H1 (cell line): ENCODE results near the gene VPS13A. TPM values are rescaled to one million over a fixed set of nuclear protein-coding genes. Genes with fewer than 3 reads are reported as not detected.

ENCODE experiments used
- CTCF ChIA-PET: fragments of 300-600 bp; sonication (Branson Sonifier 250); formaldehyde crosslinking; loops from one replicate; lab custom pipeline; 2021; ENCODE audit not compliant: partially characterized antibody; lab: Charles Lee
- POLR2A ChIA-PET: fragments of 300-600 bp; sonication (Branson Sonifier 250); formaldehyde crosslinking; loops from one replicate; lab custom pipeline; 2021; ENCODE audit warnings: inconsistent platforms; ENCODE audit not compliant: partially characterized antibody; lab: Charles Lee
- DNase-seq, 2 experiments: peaks; one replicate each; pipeline versions ENCODE4 v3.0.0 to v3.0.0-alpha.2; 2010 to 2022; ENCODE audit warnings: low spot score in 2 of 2, low read depth in 1 of 2, mixed read lengths in 1 of 2
- FAIRE-seq: peaks from 2 replicates; lab custom pipeline; 2011; peaks lifted over from hg19 to GRCh38; lab: Jason Lieb, UNC
- H2AFZ ChIP-seq: 2 replicates; pipeline ENCODE4 v1.8.1; 2012; ENCODE audit warnings: low read length, inconsistent platforms
- H2AK5ac ChIP-seq: 2 replicates; pipeline ENCODE4 v1.6.1; 2013; ENCODE audit warnings: low read depth, low read length
- H2BK120ac ChIP-seq: replicated peaks from 2 replicates; pipeline ENCODE3; 2013; ENCODE audit warnings: low read depth, low read length, inconsistent platforms
- H2BK12ac ChIP-seq: 2 replicates; pipeline ENCODE4 v1.6.1; 2013; ENCODE audit warnings: low read depth, low read length
- H2BK15ac ChIP-seq: 2 replicates; pipeline ENCODE4 v1.6.1; 2013; ENCODE audit warnings: low read length
- H2BK20ac ChIP-seq: 2 replicates; pipeline ENCODE4 v1.6.1; 2013; ENCODE audit warnings: low read length
- H2BK5ac ChIP-seq: 2 replicates; pipeline ENCODE4 v1.6.1; 2013; ENCODE audit warnings: low read depth, low read length
- H3K14ac ChIP-seq: 2 replicates; pipeline ENCODE4 v1.6.1; 2013; ENCODE audit warnings: inconsistent platforms; ENCODE audit not compliant: insufficient read length
- H3K18ac ChIP-seq: 2 replicates; pipeline ENCODE4 v1.6.1; 2013; ENCODE audit warnings: low read length; ENCODE audit errors: extremely low read depth
- H3K23ac ChIP-seq: 2 replicates; pipeline ENCODE4 v1.6.1; 2013; ENCODE audit warnings: inconsistent platforms; ENCODE audit not compliant: insufficient read length
- H3K23me2 ChIP-seq: 2 replicates; pipeline ENCODE4 v1.6.1; 2013; ENCODE audit warnings: low read depth, low read length
- H3K27ac ChIP-seq: 2 replicates; pipeline ENCODE4 v1.6.1; 2011; ENCODE audit warnings: low read depth, low read length, inconsistent platforms
- H3K27me3 ChIP-seq, 4 experiments: replicated peaks in 1 of 4; 1 replicate in 1 of 4; 2 replicates in 3 of 4; pipeline versions ENCODE4 v1.6.1 to v1.8.1; 2011 to 2013; ENCODE audit warnings: low read length in 3 of 4, mild to moderate bottlenecking in 3 of 4, inconsistent platforms in 2 of 4, mixed read lengths in 2 of 4, moderate library complexity in 1 of 4; ENCODE audit not compliant: control insufficient read depth in 3 of 4, insufficient read depth in 3 of 4; ENCODE audit errors: extremely low read depth in 1 of 4
- H3K36me3 ChIP-seq, 4 experiments: 2 replicates each; pipeline versions ENCODE4 v1.6.1 to v1.8.1; 2011 to 2013; ENCODE audit warnings: mild to moderate bottlenecking in 4 of 4, low read length in 3 of 4, moderate library complexity in 2 of 4, control low read depth in 1 of 4, inconsistent platforms in 1 of 4; ENCODE audit not compliant: insufficient read depth in 4 of 4, control insufficient read depth in 2 of 4
- H3K4ac ChIP-seq: replicated peaks from 2 replicates; pipeline ENCODE3; 2013; ENCODE audit warnings: low read length, low read depth, mixed read lengths, inconsistent platforms; ENCODE audit not compliant: insufficient read length
- H3K4me1 ChIP-seq, 4 experiments: replicated peaks in 1 of 4; 1 replicate in 1 of 4; 2 replicates in 3 of 4; pipeline versions ENCODE4 v1.6.1 to v1.8.1; 2011 to 2013; ENCODE audit warnings: low read length in 3 of 4, inconsistent platforms in 2 of 4, mixed read lengths in 1 of 4; ENCODE audit not compliant: insufficient read depth in 4 of 4, control insufficient read depth in 3 of 4
- H3K4me2 ChIP-seq, 2 experiments: 2 replicates each; pipeline versions ENCODE4 v1.6.1 to v1.8.1; 2011 to 2013; ENCODE audit warnings: low read depth in 2 of 2, low read length in 2 of 2, control low read depth in 1 of 2, inconsistent platforms in 1 of 2, mild to moderate bottlenecking in 1 of 2; ENCODE audit not compliant: insufficient read depth in 1 of 2
- H3K4me3 ChIP-seq, 4 experiments: fragments of 200-600, 300-600 bp in 1 of 4; sonication (generic), shearing (Covaris generic), sonication (Bioruptor Twin) in 1 of 4; 2 replicates each; pipeline versions ENCODE4 v1.5.1 to v1.8.1; 2011 to 2016; ENCODE audit warnings: low read length in 4 of 4, low read depth in 3 of 4, control low read depth in 2 of 4, inconsistent platforms in 2 of 4, mild to moderate bottlenecking in 2 of 4, mixed read lengths in 1 of 4, moderate library complexity in 1 of 4; ENCODE audit not compliant: insufficient read depth in 2 of 4; ENCODE audit errors: extremely low read depth in 1 of 4
- H3K56ac ChIP-seq: replicated peaks from 2 replicates; pipeline ENCODE3; 2013; ENCODE audit warnings: low read depth, mild to moderate bottlenecking, mixed read lengths, low read length, inconsistent platforms; ENCODE audit not compliant: insufficient read length
- H3K79me1 ChIP-seq: 2 replicates; pipeline ENCODE4 v1.6.1; 2013; ENCODE audit warnings: low read depth, low read length, control low read depth
- H3K79me2 ChIP-seq, 2 experiments: 2 replicates each; pipeline versions ENCODE4 v1.6.1 to v1.8.1; 2012 to 2013; ENCODE audit warnings: low read length in 2 of 2, mild to moderate bottlenecking in 2 of 2, inconsistent platforms in 1 of 2; ENCODE audit not compliant: insufficient read depth in 2 of 2, control insufficient read depth in 1 of 2
- H3K9ac ChIP-seq, 4 experiments: replicated peaks in 1 of 4; 1 replicate in 1 of 4; 2 replicates in 3 of 4; pipeline versions ENCODE4 v1.6.1 to v1.8.1; 2011 to 2013; ENCODE audit warnings: low read depth in 3 of 4, low read length in 3 of 4, control low read depth in 2 of 4, mild to moderate bottlenecking in 2 of 4, moderate library complexity in 2 of 4, inconsistent platforms in 1 of 4; ENCODE audit errors: extremely low read depth in 1 of 4
- H3K9me3 ChIP-seq, 2 experiments: 2 replicates each; pipeline versions ENCODE4 v1.6.1 to v1.8.1; 2012 to 2013; ENCODE audit warnings: mild to moderate bottlenecking in 2 of 2, moderate library complexity in 2 of 2, control low read depth in 1 of 2, inconsistent platforms in 1 of 2, low read depth in 1 of 2, low read length in 1 of 2, mixed read lengths in 1 of 2; ENCODE audit not compliant: insufficient read depth in 2 of 2
- H4K20me1 ChIP-seq, 2 experiments: replicated peaks in 1 of 2; 2 replicates each; pipeline versions ENCODE3 to v1.8.1; 2011 to 2013; ENCODE audit warnings: inconsistent platforms in 2 of 2, low read length in 2 of 2, mild to moderate bottlenecking in 1 of 2; ENCODE audit not compliant: insufficient read depth in 2 of 2, control insufficient read depth in 1 of 2
- H4K5ac ChIP-seq: 2 replicates; pipeline ENCODE4 v1.6.1; 2013; ENCODE audit warnings: low read length, low read depth, mixed read lengths, inconsistent platforms; ENCODE audit not compliant: insufficient read length
- H4K8ac ChIP-seq: 2 replicates; pipeline ENCODE4 v1.8.0; 2013; ENCODE audit warnings: mild to moderate bottlenecking, moderate library complexity, low read length, inconsistent platforms; ENCODE audit not compliant: insufficient read depth; ENCODE audit errors: extremely low read depth
- H4K91ac ChIP-seq: replicated peaks from 2 replicates; pipeline ENCODE3; 2013; ENCODE audit warnings: low read length, mixed read lengths, inconsistent platforms; ENCODE audit not compliant: insufficient read length
- ATF3 ChIP-seq: IDR thresholded peaks from 2 replicates; pipeline ENCODE4 v1.6.1; 2011; ENCODE audit warnings: low read depth, mild to moderate bottlenecking, low read length; ENCODE audit not compliant: insufficient read depth
- CBX5 ChIP-seq: fragments of 300-800, 300-1000 bp; sonication (generic); IDR thresholded peaks from 2 replicates; pipeline ENCODE4 v1.7.1; 2016; ENCODE audit warnings: antibody characterized with exemption, low read length, low read depth
- EP300 ChIP-seq, 2 experiments: IDR thresholded peaks; 1 replicate in 1 of 2; 2 replicates in 1 of 2; pipeline ENCODE4 v1.6.1; 2011 to 2012; ENCODE audit warnings: low read depth in 2 of 2, low read length in 2 of 2, mild to moderate bottlenecking in 2 of 2, borderline replicate concordance in 1 of 2, inconsistent platforms in 1 of 2, moderate library complexity in 1 of 2
- POLR2A ChIP-seq, 2 experiments: IDR thresholded peaks; 1 replicate in 1 of 2; 2 replicates in 1 of 2; pipeline ENCODE4 v1.6.1; 2011; ENCODE audit warnings: low read depth in 2 of 2, low read length in 2 of 2, mild to moderate bottlenecking in 2 of 2; ENCODE audit errors: control extremely low read depth in 1 of 2
- RAD21 ChIP-seq, 2 experiments: IDR thresholded peaks in 1 of 2; conservative IDR thresholded peaks in 1 of 2; 2 replicates each; pipeline ENCODE4 v1.6.1; 2011; ENCODE audit warnings: low read depth in 2 of 2, low read length in 2 of 2, improper control_type of control experiment in 1 of 2, inconsistent platforms in 1 of 2, mild to moderate bottlenecking in 1 of 2, moderate library complexity in 1 of 2
- RNF2 ChIP-seq: fragments of 200-900, 300-1000 bp; sonication (generic); IDR thresholded peaks from 2 replicates; pipeline ENCODE4 v1.7.1; 2016; ENCODE audit warnings: borderline replicate concordance, low read depth, mild to moderate bottlenecking, antibody characterized with exemption, low read length; ENCODE audit not compliant: poor library complexity, severe bottlenecking; ENCODE audit errors: missing control alignments
- SIX5 ChIP-seq: IDR thresholded peaks from 2 replicates; pipeline ENCODE4 v1.6.1; 2011; ENCODE audit warnings: mild to moderate bottlenecking, low read depth, low read length
- SUZ12 ChIP-seq: fragments of 200-600 bp; sonication (generic); IDR thresholded peaks from 2 replicates; pipeline ENCODE4 v1.6.1; 2012; ENCODE audit warnings: mild to moderate bottlenecking, inconsistent platforms, low read length, moderate library complexity, mixed read lengths
- TAF7 ChIP-seq: optimal IDR thresholded peaks from 2 replicates; pipeline ENCODE3; 2011; ENCODE audit warnings: low read depth, mild to moderate bottlenecking, inconsistent platforms, low read length, moderate library complexity, borderline replicate concordance
- USF2 ChIP-seq: IDR thresholded peaks from 2 replicates; pipeline ENCODE4 v1.6.1; 2011; ENCODE audit warnings: low read length, improper control_type of control experiment
- WGBS, 2 experiments: shearing (Covaris generic) in 1 of 2; methylation state at CpG; one replicate each; pipeline versions ENCODE4 v1.1.6 to v1.1.7; 2013 to 2015; ENCODE audit warnings: low lambda C conversion rate in 2 of 2, mixed read lengths in 2 of 2, inconsistent platforms in 1 of 2, low coverage in 1 of 2, missing lambda C conversion rate in 1 of 2; ENCODE audit not compliant: insufficient replicate concordance in 2 of 2, insufficient coverage in 1 of 2, insufficient read length in 1 of 2; ENCODE audit errors: extremely low coverage in 1 of 2, missing lambda C conversion rate in 1 of 2; 5-methylcytosine and 5-hydroxymethylcytosine counted together
- polyA plus RNA-seq, 7 experiments: library from polyadenylated mRNA; depleted of rRNA in 3 of 7; stranded (reverse) in 5 of 7; unstranded in 2 of 7; fragments of >200 nt in 5 of 7; fragments of 200-250 nt in 2 of 7; gene quantifications; 1 replicate in 5 of 7; 2 replicates in 1 of 7; 4 replicates in 1 of 7; pipeline versions ENCODE4 v1.2.1 to v1.2.3, GENCODE V29; 2011 to 2013; ENCODE audit warnings: missing spikeins in 2 of 7, mixed read lengths in 2 of 7
- total RNA-seq: library from RNA; stranded (reverse); fragmentation: NEBNext Ultra II Directional; extraction: Animal tissue kit (Norgen Biotek cat#: 25700); gene quantifications from 2 replicates; pipeline ENCODE4 v1.2.1, GENCODE V29; 2021

The VPS13A gene
- total and polyA plus RNA-seq, 2 of the 8 experiments (the other 6 are each of a cell fraction or from before 2014, with no cell fraction given), result 6.0 to 36.5 TPM

- Histone ChIP-seq H3K27ac (no peak overlapping the region), H3K56ac (no peak overlapping the region), H3K4me1 (no peaks in the 10 kb centered on the region), H2BK20ac (no peak overlapping the region), H3K4me2 (no peak overlapping the region), H4K91ac (no peak overlapping the region), H3K79me1 (no peaks in the 10 kb centered on the region), H3K23ac (no peak overlapping the region), H2AK5ac (no peak overlapping the region), H2AFZ (no peak overlapping the region), H4K20me1 (no peaks in the 10 kb centered on the region), H2BK12ac (no peak overlapping the region), H3K18ac (no peak overlapping the region), H3K27me3 (no peaks in the 10 kb centered on the region; a peak in 1 of 7 replicates), H3K9me3 (no peaks in the 10 kb centered on the region), H4K8ac (no peak overlapping the region), H3K79me2 (no peaks in the 10 kb centered on the region), H2BK120ac (no peak overlapping the region), H3K23me2 (no peaks in the 10 kb centered on the region), H3K36me3 (no peaks in the 10 kb centered on the region), H2BK5ac (no peak overlapping the region), H3K4ac (no peak overlapping the region), H3K14ac (no peak overlapping the region), H4K5ac (no peak overlapping the region), H3K4me3 (no peak overlapping the region), H3K9ac (no peak overlapping the region), H2BK15ac (no peak overlapping the region)
- DNase-seq (no peak), FAIRE-seq (no peak)
- 80% methylated on average over 2 of the region's 2 CpGs; no CpG with 5 or more reads in 1 of the 2 experiments for WGBS, 2 experiments
- POLR2A ChIA-PET, result no interaction called here
- CTCF ChIA-PET, result interaction anchor here (1.2 to 3.8 kb wide), 4 partner anchors 10 to 346 kb away, joined by 4 to 23 read pairs (median 6); no protein-coding TSS in a partner anchor
- TF ChIP-seq SUZ12 (no peak), RNF2 (no peak), USF2 (no peak), RAD21 (IDR thresholded peaks at IDR 0.05 in 1 of 2, conservative IDR thresholded peaks at IDR 0.05 in 1 of 2; ENCODE audit: low read depth in 2 of 2, low read length in 2 of 2) (no peak), CBX5 (no peak), TAF7 (no peak), POLR2A (IDR thresholded peaks at IDR 0.05; ENCODE audit: control extremely low read depth in 1 of 2, low read depth in 2 of 2, low read length in 2 of 2) (no peak), EP300 (IDR thresholded peaks at IDR 0.05; ENCODE audit: borderline replicate concordance in 1 of 2, low read depth in 2 of 2, low read length in 2 of 2) (no peak), ATF3 (no peak), SIX5 (no peak)
These were observed 20.5 kb upstream of the VPS13A start for GRCh38 chr9:77156646-77157371.
